Measurements from ENCODE around the gene PLEK. TPM values are rescaled to one million over a fixed set of nuclear protein-coding genes. Genes with fewer than 3 reads are reported as not detected.

Gene PLEK
- total and polyA plus RNA-seq, 7 donors = 0.89 to 3.9 (median 2.3) TPM

DNA sequence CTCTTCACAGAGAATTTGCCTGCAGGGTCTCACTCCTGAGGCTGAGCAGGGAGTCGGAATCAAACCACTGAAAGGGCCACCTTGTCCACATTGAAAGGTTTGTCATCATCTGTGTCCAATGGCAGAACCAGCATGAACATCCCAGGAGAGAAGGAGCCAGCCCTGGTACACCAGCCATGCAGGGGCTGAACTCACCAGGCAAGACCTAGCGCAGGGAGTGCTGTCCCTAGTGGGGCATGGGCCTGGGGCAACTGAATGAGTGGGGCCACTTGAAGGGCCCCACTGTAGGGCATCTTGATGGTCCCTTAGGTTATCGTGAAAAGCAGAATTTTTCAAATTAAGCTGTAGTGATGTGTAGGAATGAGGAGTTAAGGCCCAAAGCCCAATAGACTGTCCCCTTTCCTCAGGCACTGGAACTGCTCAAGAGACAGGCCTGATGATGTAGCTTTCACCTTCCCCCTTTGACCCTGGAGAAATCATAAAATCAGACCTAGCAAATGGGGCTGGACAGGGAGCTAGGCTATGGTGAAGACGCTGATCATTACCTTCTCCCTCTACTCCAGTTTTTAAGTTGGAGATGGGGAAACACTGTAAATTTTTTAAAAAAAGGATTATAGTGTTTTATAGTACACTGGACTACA lies 8.4 kb upstream of the PLEK start:
- Histone ChIP-seq H3K4me1 (no peaks in the 10 kb centered on the region), H3K4me3 (no peak overlapping the region), H3K27ac (no peak overlapping the region), H3K9me3 (no peaks in the 10 kb centered on the region), H3K27me3 (ENCODE audit: insufficient read depth in 3 of 3, low read length in 2 of 3) (no peaks in the 10 kb centered on the region), H3K36me3 (ENCODE audit: insufficient read depth in 1 of 2, low read depth in 1 of 2) (no peaks in the 10 kb centered on the region)
- DNase-seq = no peak
- TF ChIP-seq, protein P1, sequence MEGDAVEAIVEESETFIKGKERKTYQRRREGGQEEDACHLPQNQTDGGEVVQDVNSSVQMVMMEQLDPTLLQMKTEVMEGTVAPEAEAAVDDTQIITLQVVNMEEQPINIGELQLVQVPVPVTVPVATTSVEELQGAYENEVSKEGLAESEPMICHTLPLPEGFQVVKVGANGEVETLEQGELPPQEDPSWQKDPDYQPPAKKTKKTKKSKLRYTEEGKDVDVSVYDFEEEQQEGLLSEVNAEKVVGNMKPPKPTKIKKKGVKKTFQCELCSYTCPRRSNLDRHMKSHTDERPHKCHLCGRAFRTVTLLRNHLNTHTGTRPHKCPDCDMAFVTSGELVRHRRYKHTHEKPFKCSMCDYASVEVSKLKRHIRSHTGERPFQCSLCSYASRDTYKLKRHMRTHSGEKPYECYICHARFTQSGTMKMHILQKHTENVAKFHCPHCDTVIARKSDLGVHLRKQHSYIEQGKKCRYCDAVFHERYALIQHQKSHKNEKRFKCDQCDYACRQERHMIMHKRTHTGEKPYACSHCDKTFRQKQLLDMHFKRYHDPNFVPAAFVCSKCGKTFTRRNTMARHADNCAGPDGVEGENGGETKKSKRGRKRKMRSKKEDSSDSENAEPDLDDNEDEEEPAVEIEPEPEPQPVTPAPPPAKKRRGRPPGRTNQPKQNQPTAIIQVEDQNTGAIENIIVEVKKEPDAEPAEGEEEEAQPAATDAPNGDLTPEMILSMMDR (IDR thresholded peaks at IDR 0.05) = no peak
- no peak for ATAC-seq
- intact Hi-C loops (cut with DNase I) = loop anchor here in 1 of 2 donors (5.0 kb wide), 1 partner anchor 234 kb away; no protein-coding TSS in a partner anchor
- 92 to 97% (median 95%) methylated on average over 4 of the region's 4 CpGs for WGBS, 3 donors

DNA sequence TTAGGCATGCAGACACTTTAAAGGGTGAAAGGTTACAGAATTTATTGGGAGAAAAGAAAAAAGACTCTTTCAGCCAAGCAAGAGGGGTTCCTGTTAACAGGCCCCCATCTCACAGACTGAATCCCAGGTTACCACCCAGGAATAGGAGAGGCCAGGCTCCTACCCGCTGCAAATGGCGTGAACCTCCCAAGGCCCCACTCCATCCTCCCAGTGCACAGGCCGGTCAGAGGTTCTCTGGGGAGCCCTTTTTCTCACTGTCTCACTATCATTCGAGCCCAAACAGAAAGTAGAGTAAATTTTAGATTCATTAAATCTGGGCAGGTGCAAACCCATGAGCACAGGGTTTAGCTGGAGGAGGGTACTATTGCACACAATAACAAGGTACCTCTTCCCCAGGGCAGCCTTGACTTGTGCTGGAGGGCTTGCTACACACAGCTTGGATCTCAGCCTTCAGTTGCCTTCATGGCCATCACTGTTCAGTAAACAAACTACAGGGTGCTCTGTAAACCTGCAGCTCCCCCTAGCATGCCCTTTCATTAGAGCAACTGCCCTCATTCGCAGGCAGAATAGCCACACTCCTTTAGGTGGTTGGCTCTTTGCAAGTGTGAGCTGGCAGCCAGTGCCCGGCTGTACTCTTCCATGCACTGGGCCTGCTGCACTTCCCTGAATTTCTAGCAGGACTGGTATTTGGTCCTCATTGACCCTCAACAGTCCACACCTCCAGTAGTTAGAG lies 7.3 kb upstream of the PLEK start:
- TF ChIP-seq, protein P1 (IDR thresholded peaks at IDR 0.05) = peak; percentile 47
- ATAC-seq = peak; percentile 37 to 87 (median 84)

DNA sequence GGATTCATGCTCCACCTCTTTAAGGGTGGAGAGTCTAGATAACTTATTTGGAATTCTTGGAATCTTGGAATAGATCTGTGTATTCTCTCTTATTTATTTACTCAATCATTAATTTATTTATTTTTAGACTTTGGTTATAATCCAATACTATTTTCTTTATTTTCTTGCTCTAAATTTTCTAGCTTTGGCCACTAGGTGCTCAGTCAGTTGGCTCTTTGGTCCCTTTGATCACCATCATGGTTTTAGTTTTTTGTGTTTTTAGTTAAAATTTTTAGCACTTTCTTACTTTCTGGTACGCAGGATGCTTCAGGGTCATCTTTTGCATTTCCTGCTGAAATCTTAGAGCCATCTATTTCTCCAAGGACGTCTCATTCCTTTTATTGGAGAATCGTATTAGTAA lies 5.2 kb upstream of the PLEK start:
- intact Hi-C loops (cut with DNase I) = loop anchor here in 1 of 2 donors (5.0 kb wide), 2 partner anchors 82 to 238 kb away; no protein-coding TSS in a partner anchor
- no peak for ATAC-seq
- Histone ChIP-seq H3K4me1 (no peaks in the 10 kb centered on the region), H3K27me3 (ENCODE audit: insufficient read depth in 3 of 3, low read length in 2 of 3) (no peaks in the 10 kb centered on the region), H3K36me3 (ENCODE audit: insufficient read depth in 1 of 2, low read depth in 1 of 2) (no peaks in the 10 kb centered on the region), H3K9me3 (no peaks in the 10 kb centered on the region), H3K27ac (no peak overlapping the region), H3K4me3 (no peak overlapping the region)
- TF ChIP-seq, protein P1 (IDR thresholded peaks at IDR 0.05) = no peak
- DNase-seq = no peak
- 79 to 84% (median 82%) methylated on average over 3 of the region's 3 CpGs for WGBS, 3 donors

More for the DNA sequence above, 7.3 kb upstream of the PLEK start:
- no peaks in the 10 kb centered on the region for H3K27me3 ChIP-seq (ENCODE audit: insufficient read depth in 3 of 3, low read length in 2 of 3)
- WGBS, 3 donors = 44 to 53% (median 46%) methylated on average over 6 of the region's 6 CpGs
- no peak overlapping the region for H3K27ac ChIP-seq
- DNase-seq = peak; percentile 24 to 45
- H3K36me3 ChIP-seq (ENCODE audit: insufficient read depth in 1 of 2, low read depth in 1 of 2) = no peaks in the 10 kb centered on the region
- no peaks in the 10 kb centered on the region for H3K9me3 ChIP-seq
- intact Hi-C loops (cut with DNase I) = loop anchor here in 1 of 2 donors (5.0 kb wide), 1 partner anchor 235 kb away; no protein-coding TSS in a partner anchor
- no peak overlapping the region for H3K4me3 ChIP-seq
- no peaks in the 10 kb centered on the region for H3K4me1 ChIP-seq

DNA sequence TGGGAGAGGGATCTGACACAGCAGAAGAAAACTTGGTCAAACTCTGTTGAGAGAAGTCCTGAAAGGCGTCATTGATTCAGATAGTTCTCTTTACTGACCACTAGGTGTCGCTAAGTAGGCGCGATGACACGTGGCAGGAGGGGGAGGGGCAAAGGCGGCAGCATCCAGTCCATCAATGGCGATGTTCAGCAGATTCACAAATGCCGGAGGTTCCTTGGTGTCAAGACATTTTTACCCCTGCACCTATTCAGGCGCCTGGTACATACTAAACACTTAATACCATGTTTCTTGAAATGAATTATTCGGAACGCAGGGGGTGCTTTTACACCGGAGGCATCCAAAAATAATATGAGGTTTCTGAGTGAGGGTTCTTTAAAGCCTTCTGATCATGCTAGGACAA lies 3.0 kb upstream of the PLEK start:
- DNase-seq = peak; percentile 69 to 81
- intact Hi-C loops (cut with DNase I) = loop anchor here in 1 of 2 donors (5.0 kb wide), 1 partner anchor 80 kb away; no protein-coding TSS in a partner anchor
- H3K9me3 ChIP-seq = no peaks in the 10 kb centered on the region
- no peaks in the 10 kb centered on the region for H3K27me3 ChIP-seq (ENCODE audit: insufficient read depth in 3 of 3, low read length in 2 of 3)
- no peak overlapping the region for H3K4me3 ChIP-seq
- ATAC-seq = peak; percentile 22 to 76 (median 38)
- no peaks in the 10 kb centered on the region for H3K36me3 ChIP-seq (ENCODE audit: insufficient read depth in 1 of 2, low read depth in 1 of 2)
- 35 to 40% (median 36%) methylated on average over 12 of the region's 12 CpGs for WGBS, 3 donors
- no peaks in the 10 kb centered on the region for H3K4me1 ChIP-seq
- TF ChIP-seq, protein P1 (IDR thresholded peaks at IDR 0.05) = peak; percentile 63
- H3K27ac ChIP-seq = no peak overlapping the region

All from psoas muscle (tissue), 8 donors.